ENCODE measurements around the gene SOX8.
"Not testable (repeated sequence)": the region's sequence is repeated elsewhere in the genome, so short reads cannot be mapped to it uniquely, and the experiment has no call there.

SOX8 gene

DNA sequence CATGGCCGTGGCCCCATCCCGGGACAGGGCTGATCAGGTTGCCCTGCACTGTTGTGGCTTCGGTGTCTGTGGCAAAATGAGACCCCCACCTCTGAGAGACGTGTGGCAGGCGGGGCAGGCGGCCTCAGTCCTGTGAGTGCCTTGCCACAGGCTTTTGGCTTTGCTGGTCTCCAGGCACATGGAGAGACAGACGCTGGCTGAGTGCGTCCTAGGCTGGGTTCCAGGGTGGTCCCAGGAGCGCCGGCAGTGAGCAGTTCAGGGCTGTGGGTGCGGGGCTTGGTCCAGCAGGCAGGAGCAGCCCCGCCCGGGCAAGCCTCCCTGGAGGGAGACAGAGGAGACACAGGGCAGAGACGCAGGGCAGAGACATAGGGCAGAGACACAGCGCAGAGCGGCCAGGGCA lies 29.2 kb downstream of the SOX8 start:
- no peak for DNase-seq

DNA sequence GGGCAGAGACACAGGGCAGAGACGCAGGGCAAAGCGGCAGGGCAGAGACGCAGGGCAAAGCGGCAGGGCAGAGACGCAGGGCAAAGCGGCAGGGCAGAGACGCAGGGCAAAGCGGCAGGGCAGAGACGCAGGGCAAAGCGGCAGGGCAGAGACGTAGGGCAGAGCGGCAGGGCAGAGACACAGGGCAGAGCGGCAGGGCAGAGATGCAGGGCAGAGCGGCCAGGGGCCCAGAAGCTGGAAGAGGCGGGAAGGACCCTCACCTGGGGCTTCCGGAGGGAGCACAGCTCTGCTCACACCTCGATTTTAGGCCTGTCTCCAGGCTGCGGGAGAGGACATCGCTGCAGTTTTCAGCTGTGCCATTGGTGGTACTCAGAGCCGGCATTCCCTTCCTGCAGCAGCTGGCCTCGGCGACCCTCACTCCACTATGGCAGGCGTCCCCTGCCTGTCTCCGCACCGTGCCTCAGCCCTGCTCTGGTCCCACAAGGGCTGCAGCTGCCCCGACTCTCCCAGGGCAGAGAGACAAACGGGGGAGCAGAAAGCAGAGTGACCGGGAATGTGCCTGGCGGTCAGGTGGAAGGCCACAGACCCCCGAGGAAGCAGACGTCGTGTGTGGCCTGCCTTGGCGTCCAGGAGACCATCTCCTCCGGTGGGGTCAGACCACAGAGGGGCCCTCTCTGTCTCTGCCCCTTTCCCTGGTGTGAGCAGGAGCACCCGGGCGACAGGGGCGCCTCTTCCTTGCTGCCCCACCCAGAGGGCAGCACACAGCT lies 29.9 kb downstream of the SOX8 start:
- DNase-seq, result no peak

DNA sequence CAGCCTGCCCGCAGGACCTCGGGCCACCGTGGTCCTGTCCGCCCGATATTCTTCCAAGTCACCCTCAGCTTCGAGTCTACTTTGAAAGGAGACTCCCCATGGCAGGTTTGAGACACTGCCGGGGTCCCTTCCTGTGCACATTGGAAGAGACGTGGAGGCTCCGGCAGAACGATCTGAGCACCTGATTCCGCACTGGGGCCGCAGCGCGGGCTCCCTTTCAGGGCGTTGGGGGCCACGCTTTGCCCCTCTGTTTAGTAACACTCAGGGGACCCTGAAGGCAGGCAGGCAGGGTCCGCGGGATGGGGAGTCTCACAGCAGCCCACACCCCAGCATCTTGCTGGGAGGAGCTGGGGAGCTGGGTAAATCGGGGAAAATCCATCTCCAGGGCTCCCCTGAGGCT lies 30.6 kb downstream of the SOX8 start:
- DNase-seq, result no peak

- no peak for DNase-seq
These were observed 31.4 kb downstream of the SOX8 start for GRCh38 chr16:1012722-1013592.

DNA sequence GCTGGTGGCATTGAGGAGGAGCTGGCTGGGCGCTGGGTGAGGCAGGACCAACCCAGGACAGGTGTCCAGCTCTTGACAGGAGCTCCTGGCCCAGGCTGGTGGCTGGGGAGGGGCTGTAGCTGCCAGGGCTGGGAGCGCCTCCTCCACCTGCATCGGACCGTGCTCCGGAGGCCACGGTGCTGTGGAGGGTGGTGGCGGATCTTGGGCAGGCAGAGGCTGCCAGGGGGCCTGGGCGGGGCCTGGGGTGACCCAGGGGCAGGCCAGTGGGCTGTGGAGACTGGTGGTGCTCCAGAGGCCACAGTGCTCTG lies 32.0 kb downstream of the SOX8 start:
- no peak for DNase-seq

- DNase-seq, result no peak
These were observed 32.7 kb downstream of the SOX8 start for GRCh38 chr16:1014221-1014620.

GRCh38 chr16:1014771-1015495 lies 33.4 kb downstream of the SOX8 start:
- no peak for DNase-seq

- DNase-seq, result no peak
These were observed 37.1 kb downstream of the SOX8 start for GRCh38 chr16:1018447-1019198.

DNA sequence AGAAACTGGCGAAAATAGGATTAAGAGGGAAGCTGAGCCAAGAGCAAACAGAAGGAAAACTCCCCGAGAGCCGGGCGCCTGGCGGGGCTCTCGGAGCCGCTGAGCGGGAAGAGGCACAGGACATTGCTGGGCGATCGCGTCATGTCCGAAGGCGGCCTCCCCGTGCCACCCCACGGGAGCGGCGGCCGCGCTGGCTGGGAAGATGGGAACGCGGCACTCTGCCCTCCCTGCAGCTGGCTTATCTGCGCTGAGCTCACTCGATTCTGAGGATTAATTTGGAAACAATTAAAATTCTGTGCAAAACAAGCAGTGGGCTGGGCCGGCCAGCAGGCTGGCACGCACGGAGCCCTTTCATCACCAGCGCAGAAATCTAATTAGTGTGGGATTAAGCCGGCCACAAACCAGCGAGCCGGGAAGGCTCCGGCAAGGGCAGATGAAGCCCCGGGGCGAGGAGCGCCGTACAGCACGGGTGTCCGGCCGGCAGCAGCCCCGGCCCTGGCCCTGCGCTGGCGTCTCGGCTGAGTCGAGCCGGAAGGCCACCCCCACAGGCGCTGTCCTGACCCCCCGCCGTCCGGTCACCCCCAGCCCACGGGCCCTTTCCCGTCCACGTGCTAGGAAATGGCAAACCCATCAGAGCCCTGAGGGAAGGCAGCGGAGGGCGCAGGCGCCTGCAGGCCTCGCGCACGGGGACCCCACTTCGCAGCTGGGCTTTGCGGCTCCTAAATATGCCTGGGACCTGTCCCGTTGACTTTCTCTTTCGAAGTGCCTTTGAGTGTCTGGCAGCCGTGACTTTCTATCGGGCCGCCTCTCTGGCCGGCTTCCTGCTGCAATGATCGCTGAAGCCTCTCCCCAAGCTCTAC lies 37.9 kb downstream of the SOX8 start:
- no peak for DNase-seq

- no peak for DNase-seq
These were observed 38.5 kb downstream of the SOX8 start for GRCh38 chr16:1020091-1020399.

DNA sequence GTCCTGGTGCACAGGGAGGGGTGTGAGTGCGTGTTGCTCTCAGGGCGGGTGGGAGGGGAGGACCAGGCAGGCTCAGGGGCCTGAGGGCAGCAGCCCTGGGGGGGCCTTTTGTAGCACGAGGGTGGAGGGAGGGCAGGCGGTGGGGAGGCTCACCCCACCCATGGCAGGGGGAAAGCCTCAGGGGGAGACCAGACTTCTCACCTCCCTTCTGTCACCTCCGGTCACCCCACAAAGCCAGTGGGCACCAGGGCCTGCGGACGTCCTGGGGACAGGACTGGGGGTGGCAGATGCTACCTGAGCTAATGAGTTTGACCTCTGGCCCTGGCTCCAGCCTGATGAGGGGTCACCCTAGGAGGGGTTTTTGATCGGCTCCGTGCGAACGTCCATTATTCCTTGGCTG lies 39.0 kb downstream of the SOX8 start:
- DNase-seq, result no peak

DNA sequence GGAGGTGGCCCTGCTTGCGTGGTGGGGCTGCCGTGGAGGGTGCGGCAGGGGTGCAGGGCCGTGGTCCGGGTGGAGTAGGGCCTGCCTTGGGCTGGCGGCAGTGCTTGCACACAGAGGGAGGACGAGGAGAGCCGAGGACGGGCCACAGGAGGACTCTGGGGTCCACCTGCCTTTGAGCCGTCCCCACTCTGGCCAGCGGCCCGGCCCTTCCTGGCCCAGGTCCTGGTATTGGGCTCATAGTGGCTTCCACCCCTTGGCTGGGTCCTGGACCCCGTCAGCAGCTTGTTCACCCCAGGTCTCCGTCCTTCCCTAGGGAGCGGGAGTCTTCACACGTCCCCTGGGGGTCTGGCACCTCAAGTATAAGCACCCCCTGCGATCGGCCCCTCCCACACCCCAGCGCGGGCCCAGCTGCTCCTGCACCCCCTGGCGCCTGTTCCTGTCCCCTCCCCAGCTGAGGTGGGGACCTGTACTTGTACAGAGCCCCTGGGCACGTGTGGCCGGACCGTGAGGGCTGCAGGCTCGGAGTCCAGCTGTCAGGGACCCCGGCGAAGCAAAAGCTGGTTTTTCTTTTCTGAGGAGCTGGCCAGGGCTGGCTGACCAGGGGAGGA lies 40.1 kb downstream of the SOX8 start:
- no peak for DNase-seq

DNA sequence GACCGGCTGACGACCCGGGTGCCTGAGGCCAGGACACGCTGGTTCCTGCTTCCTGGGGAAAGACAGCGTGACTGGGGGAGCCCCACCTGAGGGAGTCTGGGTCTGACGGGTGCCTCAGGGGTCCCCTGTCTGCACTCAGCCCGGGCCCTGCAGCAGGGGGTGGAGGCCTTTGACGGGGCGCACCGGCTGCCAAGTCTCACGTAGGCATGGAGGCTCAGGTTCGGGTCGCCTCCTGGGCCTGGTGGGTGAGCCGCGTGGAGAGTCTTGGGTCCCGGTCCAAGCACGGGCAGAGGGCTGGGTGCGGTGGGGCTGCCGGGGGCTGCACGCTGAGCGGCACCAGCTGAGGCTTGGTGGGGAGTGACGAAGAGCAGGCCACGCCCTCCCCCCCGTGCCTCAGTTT lies 40.9 kb downstream of the SOX8 start:
- DNase-seq, result no peak

DNA sequence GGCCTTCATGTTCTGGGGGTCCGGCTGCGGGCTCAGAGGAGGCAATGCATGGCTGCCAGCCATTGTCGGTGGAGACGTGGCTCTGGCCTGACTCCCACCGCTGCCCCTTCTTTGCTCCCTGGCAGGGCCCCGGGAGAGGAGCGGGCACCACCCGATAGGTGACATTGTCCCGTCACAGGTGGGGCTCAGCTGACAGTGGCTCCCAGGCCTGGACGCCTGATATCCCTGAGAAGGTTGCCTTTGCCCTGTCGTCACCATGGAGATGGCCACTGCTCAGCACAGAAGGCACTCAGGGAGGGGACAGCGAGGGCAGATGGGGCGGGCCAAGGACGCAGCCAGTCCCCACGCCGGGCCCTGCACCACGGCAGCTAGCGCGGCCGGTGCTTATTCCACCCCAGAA lies 42.6 kb downstream of the SOX8 start:
- no peak for DNase-seq

- DNase-seq, result not testable (repeated sequence)
These were observed 43.7 kb downstream of the SOX8 start for GRCh38 chr16:1025183-1025809.

DNA sequence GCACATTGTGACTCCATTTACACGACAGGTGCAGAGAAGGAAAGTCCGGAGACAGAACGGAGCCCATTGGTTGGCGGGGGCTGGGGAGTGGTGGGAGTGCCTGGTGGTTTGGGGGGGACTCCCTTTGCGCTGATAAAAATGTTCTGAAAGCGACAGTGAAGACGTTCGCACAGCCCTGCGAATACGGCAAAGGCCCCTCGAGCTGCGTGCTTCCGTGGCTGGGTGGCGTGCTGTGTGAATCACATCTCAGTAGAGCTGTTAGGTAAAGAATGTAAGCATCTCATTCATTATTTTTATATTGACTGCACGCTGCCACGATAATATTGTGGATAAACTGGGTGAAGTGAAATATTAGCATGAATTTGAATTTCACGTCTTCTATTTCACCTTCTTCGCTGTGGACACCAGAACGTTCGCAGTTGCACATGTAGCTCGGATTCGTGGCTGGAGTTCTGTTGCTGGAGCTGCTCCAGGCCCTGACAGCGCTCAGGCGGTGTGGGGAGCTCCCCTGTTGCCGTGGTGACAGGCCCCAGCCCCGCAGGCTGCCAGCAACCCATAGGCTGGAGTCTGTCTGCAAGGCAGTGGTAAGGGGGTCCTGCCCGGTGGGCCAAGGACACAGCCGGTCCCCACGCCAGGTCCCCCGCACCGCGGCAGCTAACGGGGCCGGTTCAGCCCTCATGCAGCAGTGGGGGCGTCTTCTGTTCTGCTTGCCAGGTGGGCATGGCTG lies 44.6 kb downstream of the SOX8 start:
- no peak for DNase-seq

DNA sequence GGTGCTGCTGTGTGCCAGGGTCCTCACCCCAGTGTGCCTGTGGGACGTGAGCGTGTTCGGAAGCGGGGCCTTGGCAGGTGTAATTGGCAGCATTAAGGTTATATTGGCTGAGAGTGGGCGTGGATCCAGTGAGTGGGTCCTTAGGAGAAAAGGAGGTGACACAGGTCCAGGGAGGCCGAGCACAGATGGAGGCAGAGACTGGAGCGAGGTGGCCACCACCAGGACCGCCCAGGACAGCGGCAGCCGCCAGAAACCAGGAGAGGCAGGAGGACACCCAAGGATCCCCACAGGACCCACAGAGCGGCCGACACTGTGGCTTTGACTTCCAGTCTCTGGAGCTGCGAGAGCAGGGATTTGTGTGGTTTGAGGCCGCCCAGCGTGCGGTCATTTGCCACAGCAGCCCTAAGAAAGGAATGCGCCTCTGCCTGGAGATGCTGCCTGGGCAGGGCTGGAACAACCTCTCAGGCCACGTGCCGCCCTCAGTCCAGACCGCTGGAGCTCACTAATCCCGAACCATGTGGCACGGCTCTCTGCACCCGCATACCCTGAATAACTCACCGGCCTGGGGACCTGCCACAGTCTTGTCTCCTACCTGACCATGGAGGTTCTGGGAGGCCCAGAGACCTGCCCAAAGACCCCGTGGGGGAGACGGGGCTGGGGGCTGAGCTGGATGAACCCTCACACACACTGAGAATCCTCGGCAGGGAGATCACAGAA lies 45.4 kb downstream of the SOX8 start:
- no peak for DNase-seq

GRCh38 chr16:1027501-1027815 lies 45.9 kb downstream of the SOX8 start:
- DNase-seq, result no peak

DNA sequence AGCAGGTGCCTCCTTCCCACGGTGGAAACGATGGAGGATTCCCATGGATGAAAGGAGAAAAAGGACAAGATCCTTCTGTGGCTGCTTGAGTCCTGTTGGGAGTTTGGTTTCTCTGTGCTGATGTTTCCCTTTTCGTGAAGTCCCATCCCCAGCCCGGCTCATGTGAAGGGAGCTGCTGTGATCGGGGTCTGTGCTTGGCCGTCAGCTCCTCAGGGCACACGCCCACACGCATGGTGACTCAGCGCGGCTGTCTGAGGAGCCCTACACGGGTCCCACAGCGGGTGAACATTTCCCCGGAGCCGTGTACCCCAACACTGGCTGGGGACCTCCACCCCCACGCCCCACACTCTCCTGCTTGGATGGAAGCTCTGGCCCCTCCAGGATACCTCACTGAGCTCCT lies 46.5 kb downstream of the SOX8 start:
- DNase-seq, result no peak
